ENCODE measurements around the gene C19orf67. TPM values are rescaled to one million over a fixed set of nuclear protein-coding genes. Genes with fewer than 3 reads are reported as not detected.

Gene C19orf67
- total and polyA plus RNA-seq, 2 experiments from 2014 or later: not detected

GRCh38 chr19:14127929-14128509 lies 42.4 kb upstream of the C19orf67 start:
- H3K27ac ChIP-seq (ENCODE audit: low read depth): no peak overlapping the region

More at GRCh38 chr19:14127929-14128509, 42.4 kb upstream of the C19orf67 start:
- H3K9me3 Mint-ChIP-seq: no peaks in the 10 kb centered on the region
- DNase-seq (ENCODE audit: low spot score) (no peak), ATAC-seq (no peak)
- H3K4me1 Mint-ChIP-seq: no peaks in the 10 kb centered on the region
- TF ChIP-seq EZH2phosphoT487 (IDR thresholded peaks at IDR 0.05; ENCODE audit: unreplicated experiment) (no peak), JUNB (IDR thresholded peaks at IDR 0.05; ENCODE audit: unreplicated experiment) (no peak), STAT1 (IDR thresholded peaks at IDR 0.05; ENCODE audit: unreplicated experiment) (no peak), NANOG (IDR thresholded peaks at IDR 0.05; ENCODE audit: borderline replicate concordance) (no peak), CTCF (conservative IDR thresholded peaks at IDR 0.05; ENCODE audit: low read depth in 2 of 2) (no peak), POLR2AphosphoS5 (IDR thresholded peaks at IDR 0.05; ENCODE audit: low read depth) (no peak), ZNF331 (CRISPR knock-in tag; IDR thresholded peaks at IDR 0.05; ENCODE audit: low read depth) (no peak), ZNF114 (CRISPR knock-in tag; IDR thresholded peaks at IDR 0.05) (no peak), REST (IDR thresholded peaks at IDR 0.05; ENCODE audit: unreplicated experiment) (no peak), EZH2 (IDR thresholded peaks at IDR 0.05; ENCODE audit: low read depth, unreplicated experiment) (no peak), CREB1 (CRISPR knock-in tag; IDR thresholded peaks at IDR 0.05; ENCODE audit: low read depth) (no peak), ZNF462 (CRISPR knock-in tag; IDR thresholded peaks at IDR 0.05) (no peak)
- TF ChIP-seq, protein P1, sequence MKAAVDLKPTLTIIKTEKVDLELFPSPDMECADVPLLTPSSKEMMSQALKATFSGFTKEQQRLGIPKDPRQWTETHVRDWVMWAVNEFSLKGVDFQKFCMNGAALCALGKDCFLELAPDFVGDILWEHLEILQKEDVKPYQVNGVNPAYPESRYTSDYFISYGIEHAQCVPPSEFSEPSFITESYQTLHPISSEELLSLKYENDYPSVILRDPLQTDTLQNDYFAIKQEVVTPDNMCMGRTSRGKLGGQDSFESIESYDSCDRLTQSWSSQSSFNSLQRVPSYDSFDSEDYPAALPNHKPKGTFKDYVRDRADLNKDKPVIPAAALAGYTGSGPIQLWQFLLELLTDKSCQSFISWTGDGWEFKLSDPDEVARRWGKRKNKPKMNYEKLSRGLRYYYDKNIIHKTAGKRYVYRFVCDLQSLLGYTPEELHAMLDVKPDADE (IDR thresholded peaks at IDR 0.05): no peak
- H3K9me2 ChIP-seq (ENCODE audit: insufficient read depth): no peaks in the 10 kb centered on the region
- peaks cover 53% of the 10 kb centered on the region for H3K36me3 Mint-ChIP-seq (ENCODE audit: low read depth)
- no peak overlapping the region for H3K4me2 ChIP-seq
- no peak overlapping the region for H3K27ac Mint-ChIP-seq
- H3K27me3 ChIP-seq (ENCODE audit: insufficient read depth): no peaks in the 10 kb centered on the region
- no peaks in the 10 kb centered on the region for H3K79me2 ChIP-seq (replicated peaks; ENCODE audit: insufficient read depth)
- H3K4me1 ChIP-seq (ENCODE audit: insufficient read depth): no peaks in the 10 kb centered on the region
- no peak overlapping the region for H3K4me3 Mint-ChIP-seq
- no peak overlapping the region for H2AFZ ChIP-seq
- H3K4me3 ChIP-seq: no peak overlapping the region
- H3K36me3 ChIP-seq (ENCODE audit: insufficient read depth): no peaks in the 10 kb centered on the region
- H3K27me3 Mint-ChIP-seq (ENCODE audit: insufficient read depth, low read depth, poor library complexity): peaks cover 7% of the 10 kb centered on the region
- H3F3A ChIP-seq (replicated peaks; ENCODE audit: low read depth): no peaks in the 10 kb centered on the region
- H4K20me1 ChIP-seq (replicated peaks; ENCODE audit: insufficient read depth): peaks cover 21% of the 10 kb centered on the region; the same call in 1 of the 2 replicates
